ENCODE data around the gene TAMALIN. TPM values are rescaled to one million over a fixed set of nuclear protein-coding genes. Genes with fewer than 3 reads are reported as not detected.

TAMALIN gene
- total RNA-seq, 1 donor = 4.7 TPM

GRCh38 chr12:52044292-52044983 lies 37.7 kb downstream of the TAMALIN start:
- peak overlapping the region; percentile 46 for H3K4me3 ChIP-seq (ENCODE audit: insufficient read depth, low read length)
- H4K20me1 ChIP-seq (ENCODE audit: insufficient read depth, low read length) = no peaks in the 10 kb centered on the region
- no peaks in the 10 kb centered on the region for H3K9me3 ChIP-seq (ENCODE audit: low read depth, low read length)
- peak overlapping the region; percentile 69 for H3K4me2 ChIP-seq (ENCODE audit: insufficient read depth, low read length)
- H3K4me1 ChIP-seq (ENCODE audit: insufficient read depth, low read length) = peaks cover 20% of the 10 kb centered on the region
- peak overlapping the region; percentile 97 for H3K27ac ChIP-seq (ENCODE audit: low read depth, low read length)
- H3K79me2 ChIP-seq (ENCODE audit: insufficient read depth, low read length) = peaks cover 6% of the 10 kb centered on the region
- TF ChIP-seq CTCF (IDR thresholded peaks at IDR 0.05; ENCODE audit: extremely low read depth, low read depth, low read length) = no peak
- DNase-seq (ENCODE audit: insufficient read length, low spot score, missing footprints) = peak; percentile 99
- H2AFZ ChIP-seq (ENCODE audit: low read length) = no peak overlapping the region
- H3K27me3 ChIP-seq (ENCODE audit: insufficient read depth, low read length) = no peaks in the 10 kb centered on the region
- H3K36me3 ChIP-seq (ENCODE audit: insufficient read depth, low read length) = no peaks in the 10 kb centered on the region

GRCh38 chr12:52045794-52046199 lies 39.1 kb downstream of the TAMALIN start:
- no peak for TF ChIP-seq CTCF (IDR thresholded peaks at IDR 0.05; ENCODE audit: extremely low read depth, low read depth, low read length)
- Histone ChIP-seq H3K36me3 (ENCODE audit: insufficient read depth, low read length) (no peaks in the 10 kb centered on the region), H3K79me2 (ENCODE audit: insufficient read depth, low read length) (peaks cover 4% of the 10 kb centered on the region), H3K9me3 (ENCODE audit: low read depth, low read length) (no peaks in the 10 kb centered on the region), H3K4me1 (ENCODE audit: insufficient read depth, low read length) (peaks cover 28% of the 10 kb centered on the region), H3K4me3 (ENCODE audit: insufficient read depth, low read length) (no peak overlapping the region), H2AFZ (ENCODE audit: low read length) (no peak overlapping the region), H4K20me1 (ENCODE audit: insufficient read depth, low read length) (no peaks in the 10 kb centered on the region), H3K27ac (ENCODE audit: low read depth, low read length) (peak overlapping the region; percentile 97), H3K4me2 (ENCODE audit: insufficient read depth, low read length) (no peak overlapping the region), H3K27me3 (ENCODE audit: insufficient read depth, low read length) (no peaks in the 10 kb centered on the region)
- DNase-seq (ENCODE audit: insufficient read length, low spot score, missing footprints) = no peak

- peaks cover 33% of the 10 kb centered on the region for H3K4me1 ChIP-seq (ENCODE audit: insufficient read depth, low read length)
- H3K36me3 ChIP-seq (ENCODE audit: insufficient read depth, low read length) = no peaks in the 10 kb centered on the region
- H3K9me3 ChIP-seq (ENCODE audit: low read depth, low read length) = no peaks in the 10 kb centered on the region
- H3K79me2 ChIP-seq (ENCODE audit: insufficient read depth, low read length) = peaks cover 10% of the 10 kb centered on the region
- no peaks in the 10 kb centered on the region for H4K20me1 ChIP-seq (ENCODE audit: insufficient read depth, low read length)
- H3K27ac ChIP-seq (ENCODE audit: low read depth, low read length) = no peak overlapping the region
- DNase-seq (ENCODE audit: insufficient read length, low spot score, missing footprints) = no peak
- H3K4me3 ChIP-seq (ENCODE audit: insufficient read depth, low read length) = no peak overlapping the region
- no peak overlapping the region for H3K4me2 ChIP-seq (ENCODE audit: insufficient read depth, low read length)
- no peak for TF ChIP-seq CTCF (IDR thresholded peaks at IDR 0.05; ENCODE audit: extremely low read depth, low read depth, low read length)
- no peak overlapping the region for H2AFZ ChIP-seq (ENCODE audit: low read length)
- no peaks in the 10 kb centered on the region for H3K27me3 ChIP-seq (ENCODE audit: insufficient read depth, low read length)
These were observed 40.1 kb downstream of the TAMALIN start for GRCh38 chr12:52046859-52047258.

- H3K27me3 ChIP-seq (ENCODE audit: insufficient read depth, low read length) = no peaks in the 10 kb centered on the region
- no peak overlapping the region for H2AFZ ChIP-seq (ENCODE audit: low read length)
- H3K27ac ChIP-seq (ENCODE audit: low read depth, low read length) = peak overlapping the region; percentile 95
- no peak for TF ChIP-seq CTCF (IDR thresholded peaks at IDR 0.05; ENCODE audit: extremely low read depth, low read depth, low read length)
- no peak overlapping the region for H3K4me3 ChIP-seq (ENCODE audit: insufficient read depth, low read length)
- H3K9me3 ChIP-seq (ENCODE audit: low read depth, low read length) = no peaks in the 10 kb centered on the region
- DNase-seq (ENCODE audit: insufficient read length, low spot score, missing footprints) = no peak
- H3K4me1 ChIP-seq (ENCODE audit: insufficient read depth, low read length) = peaks cover 31% of the 10 kb centered on the region
- H3K79me2 ChIP-seq (ENCODE audit: insufficient read depth, low read length) = peaks cover 25% of the 10 kb centered on the region
- H3K4me2 ChIP-seq (ENCODE audit: insufficient read depth, low read length) = no peak overlapping the region
- H3K36me3 ChIP-seq (ENCODE audit: insufficient read depth, low read length) = peaks cover 3% of the 10 kb centered on the region
- peaks cover 8% of the 10 kb centered on the region for H4K20me1 ChIP-seq (ENCODE audit: insufficient read depth, low read length)
These were observed 42.5 kb downstream of the TAMALIN start for GRCh38 chr12:52049286-52049685.

All from osteoblast (primary cell).